Ishikawa (cell line): ENCODE results near the gene PTPRM.

Experiments used
- NFIC ChIP-seq: IDR thresholded peaks from 2 replicates; pipeline ENCODE4 v1.6.1; 2012
- RAD21 ChIP-seq: IDR thresholded peaks from 2 replicates; pipeline ENCODE4 v1.6.1; 2012; ENCODE audit warnings: low read depth
- REST ChIP-seq: IDR thresholded peaks from 2 replicates; pipeline ENCODE4 v1.6.1; 2012; ENCODE audit warnings: low read depth, mild to moderate bottlenecking

- no peak for TF ChIP-seq NFIC
- no peak for TF ChIP-seq REST
- TF ChIP-seq RAD21, result no peak
Measured at GRCh38 chr18:7885865-7886264, 318.7 kb downstream of the PTPRM start.
